ENCODE results near the gene MACF1. TPM values are rescaled to one million over a fixed set of nuclear protein-coding genes. Genes with fewer than 3 reads are reported as not detected.

MACF1 gene
- total RNA-seq, 1 donor, result 218 TPM

DNA sequence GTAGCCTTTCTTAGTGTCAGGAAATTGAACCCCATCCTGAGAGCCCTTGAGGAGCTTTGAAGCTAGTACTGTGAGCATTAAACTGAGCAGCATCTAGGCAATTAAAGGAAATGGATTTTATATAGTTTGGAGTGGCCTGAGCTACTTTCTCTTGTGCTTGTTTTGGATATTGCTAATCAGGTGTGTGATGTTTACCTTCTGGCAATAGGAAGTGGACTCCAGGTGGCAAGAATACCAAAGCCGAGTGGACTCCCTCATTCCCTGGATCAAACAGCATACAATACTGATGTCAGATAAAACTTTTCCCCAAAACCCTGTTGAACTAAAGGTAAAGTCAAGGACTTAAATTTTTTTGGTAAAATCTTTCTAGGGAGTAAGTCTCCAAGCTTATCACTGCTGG lies 79.4 kb downstream of the MACF1 start:
- H3K4me1 ChIP-seq (ENCODE audit: insufficient read depth, low read length), result no peaks in the 10 kb centered on the region
- no peak overlapping the region for H3K4me3 ChIP-seq (ENCODE audit: low read length)
- H3K9me3 ChIP-seq (ENCODE audit: low read depth, low read length), result no peaks in the 10 kb centered on the region
- no peaks in the 10 kb centered on the region for H3K27me3 ChIP-seq (ENCODE audit: insufficient read depth, low read length)

DNA sequence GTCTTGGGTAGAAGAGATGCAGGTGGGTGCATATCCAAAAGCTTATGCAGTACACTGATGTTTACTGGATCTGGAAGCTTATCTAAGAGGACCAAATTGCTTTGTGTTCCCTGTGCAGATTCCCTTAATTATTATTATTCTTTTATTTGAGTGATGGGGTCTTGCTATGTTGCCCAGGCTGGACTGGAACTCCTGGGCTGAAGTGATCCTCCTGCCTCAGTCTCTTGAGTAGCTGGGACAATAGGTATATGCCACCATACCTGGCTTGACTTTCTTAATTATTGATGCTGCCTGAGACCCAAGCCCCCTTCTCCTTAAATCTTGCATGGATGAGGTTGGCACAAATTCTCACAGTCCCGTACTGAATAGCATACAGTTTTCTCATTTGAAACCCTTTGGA lies 83.0 kb downstream of the MACF1 start:
- H3K27me3 ChIP-seq (ENCODE audit: insufficient read depth, low read length), result no peaks in the 10 kb centered on the region
- H3K4me3 ChIP-seq (ENCODE audit: low read length), result no peak overlapping the region
- no peaks in the 10 kb centered on the region for H3K9me3 ChIP-seq (ENCODE audit: low read depth, low read length)
- H3K4me1 ChIP-seq (ENCODE audit: insufficient read depth, low read length), result no peaks in the 10 kb centered on the region

DNA sequence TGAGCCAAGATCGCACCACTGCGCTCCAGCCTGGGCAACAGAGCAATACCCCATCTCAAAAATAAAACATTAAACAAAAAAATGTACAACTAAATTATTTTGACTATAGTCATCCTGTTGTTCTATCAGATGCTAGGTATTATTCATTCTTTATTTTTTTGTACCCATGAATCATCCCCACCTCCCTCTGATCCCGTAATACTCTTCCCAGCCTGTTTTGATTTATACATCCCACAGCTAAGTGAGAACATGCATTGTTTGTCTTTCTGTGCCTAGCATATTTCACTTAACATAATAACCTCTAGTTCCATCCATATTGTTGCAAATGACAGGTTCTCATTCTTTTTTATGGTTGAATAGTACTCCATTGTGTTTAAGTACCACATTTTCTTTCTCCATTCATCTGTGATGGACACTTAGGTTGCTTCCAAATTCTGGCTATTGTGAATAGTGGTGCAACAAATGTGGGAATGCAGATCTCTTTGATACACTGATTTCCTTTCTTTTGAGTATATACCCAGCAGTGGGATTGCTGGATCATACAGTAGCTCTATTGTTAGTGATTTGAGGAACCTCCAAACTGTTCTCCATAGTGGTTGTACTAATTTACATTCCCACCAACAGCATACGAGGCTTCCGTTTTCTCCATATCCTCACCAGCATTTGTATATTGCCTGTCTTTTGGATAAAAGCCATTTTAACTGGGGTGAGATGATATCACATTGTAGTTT lies 84.4 kb downstream of the MACF1 start:
- Histone ChIP-seq H3K9me3 (ENCODE audit: low read depth, low read length) (no peaks in the 10 kb centered on the region), H3K4me1 (ENCODE audit: insufficient read depth, low read length) (no peaks in the 10 kb centered on the region)

GRCh38 chr1:39292401-39292800 lies 87.9 kb downstream of the MACF1 start:
- Histone ChIP-seq H3K27me3 (ENCODE audit: insufficient read depth, low read length) (no peaks in the 10 kb centered on the region), H3K4me3 (ENCODE audit: low read length) (no peak overlapping the region), H3K4me1 (ENCODE audit: insufficient read depth, low read length) (no peaks in the 10 kb centered on the region), H3K9me3 (ENCODE audit: low read depth, low read length) (no peaks in the 10 kb centered on the region)

More for the DNA sequence above, 84.4 kb downstream of the MACF1 start:
- no peaks in the 10 kb centered on the region for H3K27me3 ChIP-seq (ENCODE audit: insufficient read depth, low read length)
- no peak overlapping the region for H3K4me3 ChIP-seq (ENCODE audit: low read length)

DNA sequence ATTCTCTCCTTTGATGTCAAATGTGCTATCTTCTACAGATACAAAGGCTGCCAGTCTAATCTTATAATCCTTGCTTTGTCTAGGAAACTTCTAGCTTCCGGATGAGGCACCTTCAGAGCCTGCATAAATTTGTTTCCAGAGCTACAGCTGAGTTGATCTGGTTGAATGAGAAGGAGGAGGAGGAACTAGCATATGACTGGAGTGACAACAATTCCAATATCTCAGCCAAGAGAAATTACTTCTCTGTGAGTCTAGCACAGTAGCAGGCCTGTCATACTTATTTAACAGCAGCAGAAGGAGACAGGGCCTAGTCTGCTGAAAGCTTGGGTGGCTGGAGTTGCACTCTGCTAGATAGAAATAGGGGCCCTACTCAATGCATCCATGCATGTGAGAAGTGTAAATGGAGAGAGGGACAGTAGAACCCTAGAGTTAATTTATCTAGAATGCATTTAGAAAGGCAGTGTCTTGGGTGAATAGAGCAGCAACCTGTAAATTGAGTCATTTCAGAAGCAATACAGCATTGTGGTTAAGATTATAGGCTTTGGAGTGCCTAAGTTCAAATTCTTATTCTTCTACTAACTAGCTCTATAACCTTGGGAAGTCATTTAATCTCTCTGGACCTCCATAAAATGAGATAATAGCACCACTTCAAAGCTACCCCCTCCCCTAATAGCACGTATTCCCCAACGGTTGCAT lies 89.0 kb downstream of the MACF1 start:
- no peaks in the 10 kb centered on the region for H3K9me3 ChIP-seq (ENCODE audit: low read depth, low read length)
- no peak overlapping the region for H3K4me3 ChIP-seq (ENCODE audit: low read length)
- H3K27me3 ChIP-seq (ENCODE audit: insufficient read depth, low read length), result no peaks in the 10 kb centered on the region
- no peaks in the 10 kb centered on the region for H3K4me1 ChIP-seq (ENCODE audit: insufficient read depth, low read length)

- Histone ChIP-seq H3K4me3 (ENCODE audit: low read length) (no peak overlapping the region), H3K9me3 (ENCODE audit: low read depth, low read length) (no peaks in the 10 kb centered on the region), H3K4me1 (ENCODE audit: insufficient read depth, low read length) (no peaks in the 10 kb centered on the region), H3K27me3 (ENCODE audit: insufficient read depth, low read length) (no peaks in the 10 kb centered on the region)
These were observed 90.0 kb downstream of the MACF1 start for GRCh38 chr1:39294531-39294930.

DNA sequence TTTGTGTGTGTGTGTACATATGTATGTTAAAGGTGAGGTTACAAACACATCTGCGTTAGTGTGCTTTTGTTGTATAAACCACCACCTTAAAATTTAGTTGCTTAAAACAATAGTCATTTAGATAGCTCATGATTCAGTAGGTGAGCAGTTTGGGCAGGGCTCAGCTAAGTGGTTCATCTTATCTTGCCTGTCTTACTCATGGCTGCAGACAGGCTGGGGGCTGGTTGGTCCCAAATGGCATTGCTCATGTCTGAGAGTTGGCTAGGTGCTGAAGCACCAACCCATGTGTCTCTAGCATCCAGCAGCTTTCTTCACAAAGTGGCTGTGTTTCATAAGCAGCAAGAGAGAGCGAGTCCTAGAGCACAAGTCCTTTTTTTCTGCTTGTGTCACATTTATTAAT lies 91.4 kb downstream of the MACF1 start:
- H3K9me3 ChIP-seq (ENCODE audit: low read depth, low read length), result no peaks in the 10 kb centered on the region
- H3K4me3 ChIP-seq (ENCODE audit: low read length), result no peak overlapping the region
- H3K27me3 ChIP-seq (ENCODE audit: insufficient read depth, low read length), result no peaks in the 10 kb centered on the region
- H3K4me1 ChIP-seq (ENCODE audit: insufficient read depth, low read length), result no peaks in the 10 kb centered on the region

- no peaks in the 10 kb centered on the region for H3K9me3 ChIP-seq (ENCODE audit: low read depth, low read length)
- H3K4me3 ChIP-seq (ENCODE audit: low read length), result no peak overlapping the region
- no peaks in the 10 kb centered on the region for H3K4me1 ChIP-seq (ENCODE audit: insufficient read depth, low read length)
- H3K27me3 ChIP-seq (ENCODE audit: insufficient read depth, low read length), result no peaks in the 10 kb centered on the region
These were observed 93.1 kb downstream of the MACF1 start for GRCh38 chr1:39297551-39297950.

DNA sequence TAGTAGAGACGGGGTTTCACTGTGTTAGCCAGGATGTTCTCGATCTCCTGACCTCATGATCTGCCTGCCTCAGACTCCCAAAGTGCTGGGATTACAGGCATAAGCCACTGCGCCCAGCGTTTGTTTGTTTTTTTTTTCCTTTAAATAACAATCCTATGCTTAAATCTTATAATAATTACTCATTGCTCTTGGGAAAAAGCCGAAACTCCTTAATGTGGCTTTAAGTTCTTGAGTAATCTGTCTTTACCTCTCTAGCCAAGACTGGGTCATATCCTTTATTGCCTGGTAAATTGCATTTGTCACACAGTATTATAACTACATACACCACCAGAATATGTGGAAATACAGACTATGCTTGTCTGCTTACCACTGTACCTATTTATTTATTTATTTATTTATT lies 97.1 kb downstream of the MACF1 start:
- Histone ChIP-seq H3K4me3 (ENCODE audit: low read length) (no peak overlapping the region), H3K9me3 (ENCODE audit: low read depth, low read length) (no peaks in the 10 kb centered on the region), H3K27me3 (ENCODE audit: insufficient read depth, low read length) (no peaks in the 10 kb centered on the region), H3K4me1 (ENCODE audit: insufficient read depth, low read length) (no peaks in the 10 kb centered on the region)

- Histone ChIP-seq H3K4me1 (ENCODE audit: insufficient read depth, low read length) (no peaks in the 10 kb centered on the region), H3K27me3 (ENCODE audit: insufficient read depth, low read length) (no peaks in the 10 kb centered on the region), H3K9me3 (ENCODE audit: low read depth, low read length) (no peaks in the 10 kb centered on the region), H3K4me3 (ENCODE audit: low read length) (no peak overlapping the region)
These were observed 101.1 kb downstream of the MACF1 start for GRCh38 chr1:39305555-39305954.

DNA sequence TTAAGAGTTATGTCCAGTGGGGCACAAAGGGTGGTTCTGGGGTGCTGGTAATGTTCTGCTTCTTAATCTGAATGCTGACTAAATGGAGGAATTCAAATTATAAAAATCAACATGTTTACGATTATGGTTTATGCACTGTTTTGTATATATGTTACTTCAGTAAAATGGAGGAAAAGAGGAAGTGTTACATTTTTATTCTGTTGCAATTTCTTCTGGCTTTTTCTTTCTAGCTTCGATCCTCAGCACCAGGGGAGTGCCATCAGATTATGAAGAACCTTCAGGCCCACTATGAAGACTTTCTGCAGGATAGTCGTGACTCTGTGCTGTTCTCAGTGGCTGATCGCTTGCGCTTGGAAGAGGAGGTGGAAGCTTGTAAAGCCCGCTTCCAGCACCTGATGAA lies 105.5 kb downstream of the MACF1 start:
- Histone ChIP-seq H3K4me1 (ENCODE audit: insufficient read depth, low read length) (no peaks in the 10 kb centered on the region), H3K4me3 (ENCODE audit: low read length) (no peak overlapping the region), H3K9me3 (ENCODE audit: low read depth, low read length) (no peaks in the 10 kb centered on the region), H3K27me3 (ENCODE audit: insufficient read depth, low read length) (no peaks in the 10 kb centered on the region)

- H3K4me1 ChIP-seq (ENCODE audit: insufficient read depth, low read length), result no peaks in the 10 kb centered on the region
- H3K4me3 ChIP-seq (ENCODE audit: low read length), result no peak overlapping the region
- no peaks in the 10 kb centered on the region for H3K27me3 ChIP-seq (ENCODE audit: insufficient read depth, low read length)
- no peaks in the 10 kb centered on the region for H3K9me3 ChIP-seq (ENCODE audit: low read depth, low read length)
These were observed 106.2 kb downstream of the MACF1 start for GRCh38 chr1:39310691-39311090.

- H3K4me1 ChIP-seq (ENCODE audit: insufficient read depth, low read length), result no peaks in the 10 kb centered on the region
- no peak overlapping the region for H3K4me3 ChIP-seq (ENCODE audit: low read length)
- H3K9me3 ChIP-seq (ENCODE audit: low read depth, low read length), result no peaks in the 10 kb centered on the region
- H3K27me3 ChIP-seq (ENCODE audit: insufficient read depth, low read length), result no peaks in the 10 kb centered on the region
These were observed 112.6 kb downstream of the MACF1 start for GRCh38 chr1:39317111-39317510.

DNA sequence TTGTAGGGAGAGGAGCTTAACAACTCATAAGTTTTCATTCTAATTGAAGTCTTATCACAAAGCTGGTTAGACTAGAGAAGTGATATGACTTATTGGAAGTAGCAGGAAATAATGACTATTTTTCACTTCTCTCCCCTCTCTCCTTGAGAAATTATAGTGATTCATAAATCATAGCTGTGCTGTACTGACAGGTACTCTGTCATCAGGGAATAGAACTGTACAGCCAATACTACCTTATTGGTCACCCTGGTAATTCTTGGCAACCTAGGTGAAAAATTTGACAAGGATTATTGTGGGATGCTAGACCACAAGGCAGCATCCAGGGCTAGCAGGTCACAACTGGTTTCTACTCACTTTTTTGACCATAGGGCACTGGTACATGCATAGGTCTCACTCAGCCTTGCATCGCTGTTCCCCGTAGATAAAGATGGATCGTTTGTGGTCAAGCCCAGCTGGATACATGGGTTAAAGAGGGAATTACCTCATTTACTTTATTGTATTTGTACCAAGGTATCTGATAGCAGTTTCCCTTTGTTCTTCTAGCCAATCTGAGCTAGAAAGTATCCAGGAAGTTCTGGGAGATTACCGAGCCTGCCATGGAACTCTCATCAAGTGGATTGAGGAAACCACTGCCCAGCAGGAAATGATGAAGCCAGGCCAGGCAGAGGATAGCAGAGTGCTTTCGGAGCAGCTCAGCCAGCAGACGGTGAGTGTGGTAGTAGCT lies 113.6 kb downstream of the MACF1 start:
- H3K4me1 ChIP-seq (ENCODE audit: insufficient read depth, low read length), result no peaks in the 10 kb centered on the region
- no peak overlapping the region for H3K4me3 ChIP-seq (ENCODE audit: low read length)
- H3K9me3 ChIP-seq (ENCODE audit: low read depth, low read length), result no peaks in the 10 kb centered on the region
- H3K27me3 ChIP-seq (ENCODE audit: insufficient read depth, low read length), result no peaks in the 10 kb centered on the region

GRCh38 chr1:39321979-39322378 lies 117.5 kb downstream of the MACF1 start:
- Histone ChIP-seq H3K9me3 (ENCODE audit: low read depth, low read length) (no peaks in the 10 kb centered on the region), H3K27me3 (ENCODE audit: insufficient read depth, low read length) (no peaks in the 10 kb centered on the region), H3K4me3 (ENCODE audit: low read length) (no peak overlapping the region), H3K4me1 (ENCODE audit: insufficient read depth, low read length) (no peaks in the 10 kb centered on the region)
